CD14-positive monocyte (primary cell): ENCODE results near the gene MAPRE2. TPM values are rescaled to one million over a fixed set of nuclear protein-coding genes. Genes with fewer than 3 reads are reported as not detected.
A peak's percentile ranks its signal among the peaks of the same experiment; 100 is the strongest.

Source experiments
- DNase-seq, 3 donors: peaks; one replicate each; pipeline ENCODE4 v3.0.0-alpha.2; 2011 to 2022
- H2AFZ ChIP-seq: 2 replicates; pipeline ENCODE4 v1.6.0; 2012; ENCODE audit warnings: mild to moderate bottlenecking, low read depth, low read length, inconsistent platforms; ENCODE audit not compliant: insufficient read depth, poor library complexity, severe bottlenecking
- H3K27ac ChIP-seq, 2 donors: 1 replicate in 1 of 2; 2 replicates in 1 of 2; pipeline ENCODE4 v1.5.1; 2012 to 2013; ENCODE audit warnings: low read length in 2 of 2, control low read depth in 1 of 2, inconsistent platforms in 1 of 2, low read depth in 1 of 2, mild to moderate bottlenecking in 1 of 2
- H3K27me3 ChIP-seq, 2 donors: one replicate each; pipeline versions ENCODE4 v1.6.0 to v1.6.1; 2011 to 2013; ENCODE audit warnings: low read length in 2 of 2; ENCODE audit not compliant: control insufficient read depth in 2 of 2, insufficient read depth in 2 of 2
- H3K36me3 ChIP-seq, 2 donors: replicated peaks in 1 of 2; 1 replicate in 1 of 2; 2 replicates in 1 of 2; pipeline versions ENCODE4 v1.5.1 to v1.6.1; 2012 to 2013; ENCODE audit warnings: low read length in 2 of 2, control low read depth in 1 of 2, inconsistent platforms in 1 of 2, mild to moderate bottlenecking in 1 of 2; ENCODE audit not compliant: insufficient read depth in 2 of 2, control insufficient read depth in 1 of 2
- H3K4me1 ChIP-seq, 2 donors: 1 replicate in 1 of 2; 2 replicates in 1 of 2; pipeline versions ENCODE4 v1.5.1 to v1.6.1; 2012 to 2013; ENCODE audit warnings: low read length in 2 of 2, control low read depth in 1 of 2, inconsistent platforms in 1 of 2, mild to moderate bottlenecking in 1 of 2, moderate library complexity in 1 of 2; ENCODE audit not compliant: insufficient read depth in 2 of 2, control insufficient read depth in 1 of 2
- H3K4me2 ChIP-seq: replicated peaks from 2 replicates; pipeline ENCODE3; 2012; ENCODE audit warnings: low read length, moderate library complexity, mild to moderate bottlenecking; ENCODE audit not compliant: poor library complexity, severe bottlenecking; ENCODE audit errors: extremely low read depth
- H3K4me3 ChIP-seq, 3 experiments: fragments of 200-600 bp in 1 of 3; sonication (generic) in 1 of 3; replicated peaks in 1 of 3; 1 replicate in 2 of 3; 2 replicates in 1 of 3; pipeline ENCODE4 v1.5.1; 2011 to 2013; ENCODE audit warnings: low read length in 3 of 3, mild to moderate bottlenecking in 3 of 3, control low read depth in 2 of 3, low read depth in 2 of 3, inconsistent platforms in 1 of 3, moderate library complexity in 1 of 3
- H3K79me2 ChIP-seq: 2 replicates; pipeline ENCODE4 v1.6.0; 2012; ENCODE audit warnings: mild to moderate bottlenecking, control low read depth, inconsistent platforms, low read length, moderate library complexity; ENCODE audit not compliant: insufficient read depth
- H3K9ac ChIP-seq: 2 replicates; pipeline ENCODE4 v1.6.0; 2017; ENCODE audit warnings: low read length, mild to moderate bottlenecking; ENCODE audit not compliant: insufficient read depth, poor library complexity, severe bottlenecking
- H3K9me3 ChIP-seq, 2 donors: replicated peaks in 1 of 2; 1 replicate in 1 of 2; 2 replicates in 1 of 2; pipeline versions ENCODE4 v1.5.1 to v1.6.1; 2012 to 2013; ENCODE audit warnings: low read length in 2 of 2, control low read depth in 1 of 2; ENCODE audit not compliant: control insufficient read depth in 1 of 2, insufficient read depth in 1 of 2
- H4K20me1 ChIP-seq: 2 replicates; pipeline ENCODE4 v1.6.0; 2012; ENCODE audit warnings: mild to moderate bottlenecking, low read length, control low read depth, moderate library complexity; ENCODE audit not compliant: insufficient read depth
- H3K27ac Mint-ChIP-seq, 7 donors: one replicate each; pipeline ENCODE4 v1.8.0; 2020; ENCODE audit warnings: mild to moderate bottlenecking in 7 of 7, mixed read lengths in 7 of 7, moderate library complexity in 6 of 7, inconsistent platforms in 2 of 7
- H3K27me3 Mint-ChIP-seq, 3 donors: one replicate each; pipeline ENCODE4 v1.8.0; 2021 to 2022; ENCODE audit warnings: low read depth in 3 of 3, mild to moderate bottlenecking in 3 of 3, mixed read lengths in 3 of 3, moderate library complexity in 3 of 3, inconsistent platforms in 1 of 3
- H3K36me3 Mint-ChIP-seq, 2 donors: one replicate each; pipeline ENCODE4 v1.8.0; 2020; ENCODE audit warnings: mixed read lengths in 2 of 2, inconsistent platforms in 1 of 2, mild to moderate bottlenecking in 1 of 2
- H3K4me1 Mint-ChIP-seq: one replicate; pipeline ENCODE4 v1.8.0; 2020; ENCODE audit warnings: mild to moderate bottlenecking, mixed read lengths
- H3K4me3 Mint-ChIP-seq, 2 donors: one replicate each; pipeline ENCODE4 v1.8.0; 2020; ENCODE audit warnings: mild to moderate bottlenecking in 2 of 2, mixed read lengths in 2 of 2, moderate library complexity in 1 of 2
- H3K9me3 Mint-ChIP-seq, 7 donors: one replicate each; pipeline ENCODE4 v1.8.0; 2020 to 2022; ENCODE audit warnings: mixed read lengths in 7 of 7, mild to moderate bottlenecking in 6 of 7, moderate library complexity in 6 of 7, inconsistent platforms in 2 of 7
- WGBS: methylation state at CpG from one replicate; pipeline ENCODE4 v1.1.5; 2013; ENCODE audit warnings: missing lambda C conversion rate; ENCODE audit not compliant: insufficient coverage; 5-methylcytosine and 5-hydroxymethylcytosine counted together
- intact Hi-C, 2 donors: fragments of 100-400 bp; cut with micrococcal nuclease; formaldehyde crosslinking; loops; one replicate each; pipeline versions ENCODE4 v1.15.0 to v1.15.1; 2023
- polyA plus RNA-seq, 3 donors: library from polyadenylated mRNA; depleted of rRNA in 1 of 3; unstranded in 2 of 3; stranded (reverse) in 1 of 3; fragments of 300-500 nt in 2 of 3; fragments of >200 nt in 1 of 3; fragmentation: Illumina TruSeq in 2 of 3; gene quantifications; 1 replicate in 2 of 3; 2 replicates in 1 of 3; pipeline ENCODE4 v1.2.3, GENCODE V29; 2012 to 2021
- TF ChIP-seq, protein P1 (sequence below): fragments of 200-600 bp; IDR thresholded peaks from one replicate; pipeline ENCODE4 v1.8.0; 2022; ENCODE audit warnings: antibody characterized with exemption, mild to moderate bottlenecking

The MAPRE2 gene
- polyA plus RNA-seq, 3 donors, result 22.0 to 48.1 (median 37.1) TPM

DNA sequence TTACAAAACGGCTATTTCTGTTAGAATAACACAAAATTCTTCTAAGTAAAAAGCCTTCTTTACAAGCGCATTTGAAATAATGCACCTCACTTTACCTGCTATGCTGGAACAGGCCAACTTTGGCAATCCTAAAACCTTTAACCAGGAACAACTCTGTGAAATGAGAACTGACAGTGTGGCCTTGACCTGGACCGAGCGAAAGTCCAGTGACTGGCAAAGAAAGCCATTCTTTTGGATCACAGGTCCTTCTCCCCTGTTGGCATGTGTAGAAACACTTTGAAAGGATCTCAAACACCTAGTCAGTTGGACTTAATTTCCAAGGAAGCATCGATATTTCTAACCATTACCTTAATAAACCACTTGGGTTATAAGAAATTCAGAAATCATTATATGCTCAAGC is 21.2 kb downstream of the MAPRE2 start:
- Histone ChIP-seq H3K4me1 (no peaks in the 10 kb centered on the region), H3K36me3 (no peaks in the 10 kb centered on the region), H3K9ac (no peak overlapping the region), H3K4me3 (no peak overlapping the region), H3K79me2 (peaks cover 21% of the 10 kb centered on the region), H4K20me1 (peaks cover 60% of the 10 kb centered on the region), H3K27ac (no peak overlapping the region), H3K27me3 (no peaks in the 10 kb centered on the region), H2AFZ (no peak overlapping the region), H3K4me2 (no peak overlapping the region), H3K9me3 (no peaks in the 10 kb centered on the region)
- TF ChIP-seq, protein P1, sequence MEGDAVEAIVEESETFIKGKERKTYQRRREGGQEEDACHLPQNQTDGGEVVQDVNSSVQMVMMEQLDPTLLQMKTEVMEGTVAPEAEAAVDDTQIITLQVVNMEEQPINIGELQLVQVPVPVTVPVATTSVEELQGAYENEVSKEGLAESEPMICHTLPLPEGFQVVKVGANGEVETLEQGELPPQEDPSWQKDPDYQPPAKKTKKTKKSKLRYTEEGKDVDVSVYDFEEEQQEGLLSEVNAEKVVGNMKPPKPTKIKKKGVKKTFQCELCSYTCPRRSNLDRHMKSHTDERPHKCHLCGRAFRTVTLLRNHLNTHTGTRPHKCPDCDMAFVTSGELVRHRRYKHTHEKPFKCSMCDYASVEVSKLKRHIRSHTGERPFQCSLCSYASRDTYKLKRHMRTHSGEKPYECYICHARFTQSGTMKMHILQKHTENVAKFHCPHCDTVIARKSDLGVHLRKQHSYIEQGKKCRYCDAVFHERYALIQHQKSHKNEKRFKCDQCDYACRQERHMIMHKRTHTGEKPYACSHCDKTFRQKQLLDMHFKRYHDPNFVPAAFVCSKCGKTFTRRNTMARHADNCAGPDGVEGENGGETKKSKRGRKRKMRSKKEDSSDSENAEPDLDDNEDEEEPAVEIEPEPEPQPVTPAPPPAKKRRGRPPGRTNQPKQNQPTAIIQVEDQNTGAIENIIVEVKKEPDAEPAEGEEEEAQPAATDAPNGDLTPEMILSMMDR, result no peak
- H3K27me3 Mint-ChIP-seq, result peaks cover 0 to 2% (median 0%) of the 10 kb centered on the region in 3 donors
- intact Hi-C loops, result no loop called here
- no peak overlapping the region for H3K4me3 Mint-ChIP-seq
- 100% methylated on average over 3 of the region's 5 CpGs for WGBS
- peaks cover 4 to 5% of the 10 kb centered on the region in 2 donors for H3K36me3 Mint-ChIP-seq
- no peaks in the 10 kb centered on the region for H3K4me1 Mint-ChIP-seq
- H3K27ac Mint-ChIP-seq, result no peak overlapping the region
- no peak for DNase-seq
- no peaks in the 10 kb centered on the region for H3K9me3 Mint-ChIP-seq

DNA sequence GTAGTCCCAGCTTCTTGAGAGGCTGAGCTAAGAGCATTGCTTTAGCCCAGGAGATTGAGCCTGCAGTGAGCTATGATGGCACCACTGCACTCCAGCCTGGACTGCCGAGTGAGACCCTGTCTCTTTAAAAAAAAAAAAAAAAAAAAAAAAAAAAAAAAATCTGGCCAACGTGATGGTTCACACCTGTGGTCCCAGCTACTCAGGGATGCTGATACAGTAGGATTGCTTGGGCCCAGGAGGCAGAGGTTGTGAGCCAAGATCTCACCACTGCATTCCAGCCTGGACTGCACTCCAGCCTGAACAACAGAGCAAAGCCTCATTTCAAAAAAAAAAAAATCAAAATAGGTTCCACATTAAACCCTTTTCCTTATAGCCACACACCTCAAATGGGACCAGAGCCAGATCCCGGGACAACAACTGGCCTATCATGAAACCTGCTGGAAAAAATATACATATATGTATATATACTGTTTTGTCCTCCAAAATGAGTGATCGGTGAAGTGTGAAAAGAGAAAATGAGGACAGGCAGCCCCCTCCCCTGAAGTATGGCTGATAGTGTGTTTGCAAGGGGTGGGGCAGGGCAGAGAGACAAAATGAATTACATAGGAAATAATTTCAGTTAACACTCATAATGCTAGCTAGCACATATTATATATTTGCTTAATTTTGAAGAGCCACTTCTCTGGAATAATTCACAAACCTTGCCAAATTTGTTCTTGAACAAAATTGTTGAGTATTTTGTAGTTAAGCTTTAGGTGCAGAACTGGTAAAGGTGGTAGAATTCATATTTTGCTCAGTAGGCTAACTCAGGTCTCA is 22.9 kb downstream of the MAPRE2 start:
- TF ChIP-seq, protein P1, result no peak
- Histone ChIP-seq H3K27me3 (no peaks in the 10 kb centered on the region), H3K9me3 (no peaks in the 10 kb centered on the region), H3K9ac (no peak overlapping the region), H3K79me2 (peaks cover 15% of the 10 kb centered on the region), H2AFZ (no peak overlapping the region), H3K27ac (no peak overlapping the region), H4K20me1 (peaks cover 60% of the 10 kb centered on the region), H3K4me3 (no peak overlapping the region), H3K36me3 (no peaks in the 10 kb centered on the region), H3K4me1 (no peaks in the 10 kb centered on the region), H3K4me2 (no peak overlapping the region)
- intact Hi-C loops, result no loop called here
- H3K27ac Mint-ChIP-seq, result peak overlapping the region in 2 of 7 donors; percentile 9 to 46
- H3K36me3 Mint-ChIP-seq, result peaks cover 4 to 5% of the 10 kb centered on the region in 2 donors
- H3K4me3 Mint-ChIP-seq, result no peak overlapping the region
- no CpG with 5 or more reads among the region's 4 CpGs for WGBS
- H3K9me3 Mint-ChIP-seq, result no peaks in the 10 kb centered on the region
- peaks cover 0 to 2% (median 0%) of the 10 kb centered on the region in 3 donors for H3K27me3 Mint-ChIP-seq
- DNase-seq, result no peak
- no peaks in the 10 kb centered on the region for H3K4me1 Mint-ChIP-seq
